Measurements from ENCODE around the gene NLN. TPM values are rescaled to one million over a fixed set of nuclear protein-coding genes. Genes with fewer than 3 reads are reported as not detected.

The NLN gene
- total RNA-seq, 1 donor from 2014 or later, result 6.6 TPM

- H3K36me3 ChIP-seq, result no peaks in the 10 kb centered on the region
- H3K4me1 ChIP-seq, result no peaks in the 10 kb centered on the region
- no peak for DNase-seq (ENCODE audit: extremely low spot score in 2 of 2)
- H3K9me3 ChIP-seq, result no peaks in the 10 kb centered on the region
- H3K27me3 ChIP-seq, result no peaks in the 10 kb centered on the region
- intact Hi-C loops (cut with DNase I), result no loop called here
- no peak overlapping the region for H3K4me3 ChIP-seq
- no peak overlapping the region for H3K27ac ChIP-seq
- TF ChIP-seq CTCF (IDR thresholded peaks at IDR 0.05) (no peak), POLR2AphosphoS5 (IDR thresholded peaks at IDR 0.05; ENCODE audit: insufficient read depth in 1 of 2, low read depth in 1 of 2) (no peak), POLR2A (IDR thresholded peaks at IDR 0.05) (no peak)
These were observed 155.0 kb downstream of the NLN start for GRCh38 chr5:65876970-65877369.

Other genes with a start within 250 kb of the NLN start
- 1.5 TPM for gene ADAMTS6, start 240.3 kb upstream of the NLN start, total RNA-seq
- 3.4 TPM for gene CENPK, start 159.0 kb upstream of the NLN start, total RNA-seq
- 57.0 TPM for gene PPWD1, start 158.9 kb upstream of the NLN start, total RNA-seq
- gene TRIM23, start 97.9 kb upstream of the NLN start, total RNA-seq, result 14.0 TPM
- 2.0 TPM for gene SHLD3, start 97.2 kb upstream of the NLN start, total RNA-seq
- 11.0 TPM for gene TRAPPC13, start 97.2 kb upstream of the NLN start, total RNA-seq
- gene SGTB, start 96 bp upstream of the NLN start, total RNA-seq, result 6.4 TPM
- gene ERBIN, start 204.4 kb downstream of the NLN start, total RNA-seq, result 52.3 TPM